Measurements from ENCODE around the gene HACD3. TPM values are rescaled to one million over a fixed set of nuclear protein-coding genes. Genes with fewer than 3 reads are reported as not detected.

Gene HACD3
- total RNA-seq, 1 experiment from 2014 or later, result 133 TPM

- Histone ChIP-seq H3K4me2 (ENCODE audit: insufficient read depth, insufficient read length, low read length) (no peak overlapping the region), H4K20me1 (ENCODE audit: control insufficient read depth, insufficient read depth, insufficient read length) (no peaks in the 10 kb centered on the region), H4K8ac (replicated peaks; ENCODE audit: insufficient read length, low read depth, low read length) (no peak overlapping the region), H4K5ac (ENCODE audit: insufficient read length, low read depth, low read length) (no peak overlapping the region), H3K23me2 (ENCODE audit: insufficient read length, low read depth, low read length, poor library complexity, severe bottlenecking) (no peaks in the 10 kb centered on the region), H3K9me3 (ENCODE audit: control insufficient read depth, low read depth, low read length) (no peaks in the 10 kb centered on the region), H3K79me1 (ENCODE audit: insufficient read depth, low read depth, low read length, poor library complexity, severe bottlenecking) (no peaks in the 10 kb centered on the region), H3K4me1 (ENCODE audit: insufficient read depth, low read length) (peaks cover 6% of the 10 kb centered on the region; the same call in 1 of the 2 replicates), H2BK12ac (ENCODE audit: insufficient read length, low read depth, low read length) (no peak overlapping the region), H2BK5ac (ENCODE audit: insufficient read length, low read length) (no peak overlapping the region), H3T11ph (ENCODE audit: low read length) (no peak overlapping the region), H2AFZ (ENCODE audit: low read length) (no peak overlapping the region), H3K23ac (ENCODE audit: insufficient read length, low read depth, low read length) (no peak overlapping the region), H3K56ac (ENCODE audit: insufficient read length, low read depth, low read length) (no peak overlapping the region), H3K4ac (ENCODE audit: low read depth, low read length) (no peak overlapping the region), H3K14ac (ENCODE audit: insufficient read depth, low read length) (no peak overlapping the region), H2AK5ac (ENCODE audit: insufficient read length, low read length) (no peak overlapping the region), H2BK120ac (ENCODE audit: low read depth, low read length, poor library complexity, severe bottlenecking) (no peak overlapping the region), H2BK20ac (ENCODE audit: low read depth, low read length, poor library complexity, severe bottlenecking) (no peak overlapping the region), H3K27ac (ENCODE audit: insufficient read length, low read depth, low read length) (no peak overlapping the region), H2BK15ac (ENCODE audit: low read depth, low read length) (no peak overlapping the region), H3K18ac (ENCODE audit: insufficient read length, low read depth, low read length) (no peak overlapping the region), H3K79me2 (ENCODE audit: insufficient read depth, low read length) (no peaks in the 10 kb centered on the region), H3K9ac (ENCODE audit: extremely low read depth, insufficient read length, low read length) (no peak overlapping the region), H3K27me3 (ENCODE audit: insufficient read depth, low read length) (no peaks in the 10 kb centered on the region), H4K91ac (ENCODE audit: insufficient read length, low read depth, low read length) (no peak overlapping the region)
- no peak for TF ChIP-seq CTCF (conservative IDR thresholded peaks at IDR 0.05)
- H3K4me1 Mint-ChIP-seq, result peaks cover 10 to 13% of the 10 kb centered on the region in 2 experiments
- no peak overlapping the region; a peak in 1 of 7 replicates for H3K27ac Mint-ChIP-seq
- no peaks in the 10 kb centered on the region for H3K9me3 Mint-ChIP-seq
- no CpG with 5 or more reads among the region's 2 CpGs for WGBS (ENCODE audit: extremely low coverage, insufficient read length, low lambda C conversion rate)
- H3K4me3 Mint-ChIP-seq, result no peak overlapping the region
- no peaks in the 10 kb centered on the region for H3K27me3 Mint-ChIP-seq (ENCODE audit: low read depth)
- peaks cover 0 to 5% (median 1%) of the 10 kb centered on the region in 3 experiments; a peak in 3 of 7 replicates for H3K36me3 Mint-ChIP-seq (ENCODE audit: insufficient read depth in 1 of 3, low read depth in 3 of 3)
- DNase-seq, result no peak
Measured at GRCh38 chr15:65620833-65621232, 90.6 kb downstream of the HACD3 start.

All from H9 (cell line).